H1 (cell line): Measurements from ENCODE around the gene CSF2. TPM values are rescaled to one million over a fixed set of nuclear protein-coding genes. Genes with fewer than 3 reads are reported as not detected.

ENCODE experiments used
- CTCF ChIA-PET: fragments of 300-600 bp; sonication (Branson Sonifier 250); formaldehyde crosslinking; loops from one replicate; lab custom pipeline; 2021; ENCODE audit not compliant: partially characterized antibody; lab: Charles Lee
- POLR2A ChIA-PET: fragments of 300-600 bp; sonication (Branson Sonifier 250); formaldehyde crosslinking; loops from one replicate; lab custom pipeline; 2021; ENCODE audit warnings: inconsistent platforms; ENCODE audit not compliant: partially characterized antibody; lab: Charles Lee
- DNase-seq, 2 experiments: peaks; one replicate each; pipeline versions ENCODE4 v3.0.0 to v3.0.0-alpha.2; 2010 to 2022; ENCODE audit warnings: low spot score in 2 of 2, low read depth in 1 of 2, mixed read lengths in 1 of 2
- FAIRE-seq: peaks from 2 replicates; lab custom pipeline; 2011; peaks lifted over from hg19 to GRCh38; lab: Jason Lieb, UNC
- H2AFZ ChIP-seq: 2 replicates; pipeline ENCODE4 v1.8.1; 2012; ENCODE audit warnings: low read length, inconsistent platforms
- H2AK5ac ChIP-seq: 2 replicates; pipeline ENCODE4 v1.6.1; 2013; ENCODE audit warnings: low read depth, low read length
- H2BK120ac ChIP-seq: replicated peaks from 2 replicates; pipeline ENCODE3; 2013; ENCODE audit warnings: low read depth, low read length, inconsistent platforms
- H2BK12ac ChIP-seq: 2 replicates; pipeline ENCODE4 v1.6.1; 2013; ENCODE audit warnings: low read depth, low read length
- H2BK15ac ChIP-seq: 2 replicates; pipeline ENCODE4 v1.6.1; 2013; ENCODE audit warnings: low read length
- H2BK20ac ChIP-seq: 2 replicates; pipeline ENCODE4 v1.6.1; 2013; ENCODE audit warnings: low read length
- H2BK5ac ChIP-seq: 2 replicates; pipeline ENCODE4 v1.6.1; 2013; ENCODE audit warnings: low read depth, low read length
- H3K14ac ChIP-seq: 2 replicates; pipeline ENCODE4 v1.6.1; 2013; ENCODE audit warnings: inconsistent platforms; ENCODE audit not compliant: insufficient read length
- H3K18ac ChIP-seq: 2 replicates; pipeline ENCODE4 v1.6.1; 2013; ENCODE audit warnings: low read length; ENCODE audit errors: extremely low read depth
- H3K23ac ChIP-seq: 2 replicates; pipeline ENCODE4 v1.6.1; 2013; ENCODE audit warnings: inconsistent platforms; ENCODE audit not compliant: insufficient read length
- H3K23me2 ChIP-seq: 2 replicates; pipeline ENCODE4 v1.6.1; 2013; ENCODE audit warnings: low read depth, low read length
- H3K27ac ChIP-seq: 2 replicates; pipeline ENCODE4 v1.6.1; 2011; ENCODE audit warnings: low read depth, low read length, inconsistent platforms
- H3K27me3 ChIP-seq, 4 experiments: replicated peaks in 1 of 4; 1 replicate in 1 of 4; 2 replicates in 3 of 4; pipeline versions ENCODE4 v1.6.1 to v1.8.1; 2011 to 2013; ENCODE audit warnings: low read length in 3 of 4, mild to moderate bottlenecking in 3 of 4, inconsistent platforms in 2 of 4, mixed read lengths in 2 of 4, moderate library complexity in 1 of 4; ENCODE audit not compliant: control insufficient read depth in 3 of 4, insufficient read depth in 3 of 4; ENCODE audit errors: extremely low read depth in 1 of 4
- H3K36me3 ChIP-seq, 4 experiments: 2 replicates each; pipeline versions ENCODE4 v1.6.1 to v1.8.1; 2011 to 2013; ENCODE audit warnings: mild to moderate bottlenecking in 4 of 4, low read length in 3 of 4, moderate library complexity in 2 of 4, control low read depth in 1 of 4, inconsistent platforms in 1 of 4; ENCODE audit not compliant: insufficient read depth in 4 of 4, control insufficient read depth in 2 of 4
- H3K4ac ChIP-seq: replicated peaks from 2 replicates; pipeline ENCODE3; 2013; ENCODE audit warnings: low read length, low read depth, mixed read lengths, inconsistent platforms; ENCODE audit not compliant: insufficient read length
- H3K4me1 ChIP-seq, 4 experiments: replicated peaks in 1 of 4; 1 replicate in 1 of 4; 2 replicates in 3 of 4; pipeline versions ENCODE4 v1.6.1 to v1.8.1; 2011 to 2013; ENCODE audit warnings: low read length in 3 of 4, inconsistent platforms in 2 of 4, mixed read lengths in 1 of 4; ENCODE audit not compliant: insufficient read depth in 4 of 4, control insufficient read depth in 3 of 4
- H3K4me2 ChIP-seq, 2 experiments: 2 replicates each; pipeline versions ENCODE4 v1.6.1 to v1.8.1; 2011 to 2013; ENCODE audit warnings: low read depth in 2 of 2, low read length in 2 of 2, control low read depth in 1 of 2, inconsistent platforms in 1 of 2, mild to moderate bottlenecking in 1 of 2; ENCODE audit not compliant: insufficient read depth in 1 of 2
- H3K4me3 ChIP-seq, 4 experiments: fragments of 200-600, 300-600 bp in 1 of 4; sonication (generic), shearing (Covaris generic), sonication (Bioruptor Twin) in 1 of 4; 2 replicates each; pipeline versions ENCODE4 v1.5.1 to v1.8.1; 2011 to 2016; ENCODE audit warnings: low read length in 4 of 4, low read depth in 3 of 4, control low read depth in 2 of 4, inconsistent platforms in 2 of 4, mild to moderate bottlenecking in 2 of 4, mixed read lengths in 1 of 4, moderate library complexity in 1 of 4; ENCODE audit not compliant: insufficient read depth in 2 of 4; ENCODE audit errors: extremely low read depth in 1 of 4
- H3K56ac ChIP-seq: replicated peaks from 2 replicates; pipeline ENCODE3; 2013; ENCODE audit warnings: low read depth, mild to moderate bottlenecking, mixed read lengths, low read length, inconsistent platforms; ENCODE audit not compliant: insufficient read length
- H3K79me1 ChIP-seq: 2 replicates; pipeline ENCODE4 v1.6.1; 2013; ENCODE audit warnings: low read depth, low read length, control low read depth
- H3K79me2 ChIP-seq, 2 experiments: 2 replicates each; pipeline versions ENCODE4 v1.6.1 to v1.8.1; 2012 to 2013; ENCODE audit warnings: low read length in 2 of 2, mild to moderate bottlenecking in 2 of 2, inconsistent platforms in 1 of 2; ENCODE audit not compliant: insufficient read depth in 2 of 2, control insufficient read depth in 1 of 2
- H3K9ac ChIP-seq, 4 experiments: replicated peaks in 1 of 4; 1 replicate in 1 of 4; 2 replicates in 3 of 4; pipeline versions ENCODE4 v1.6.1 to v1.8.1; 2011 to 2013; ENCODE audit warnings: low read depth in 3 of 4, low read length in 3 of 4, control low read depth in 2 of 4, mild to moderate bottlenecking in 2 of 4, moderate library complexity in 2 of 4, inconsistent platforms in 1 of 4; ENCODE audit errors: extremely low read depth in 1 of 4
- H3K9me3 ChIP-seq, 2 experiments: 2 replicates each; pipeline versions ENCODE4 v1.6.1 to v1.8.1; 2012 to 2013; ENCODE audit warnings: mild to moderate bottlenecking in 2 of 2, moderate library complexity in 2 of 2, control low read depth in 1 of 2, inconsistent platforms in 1 of 2, low read depth in 1 of 2, low read length in 1 of 2, mixed read lengths in 1 of 2; ENCODE audit not compliant: insufficient read depth in 2 of 2
- H4K20me1 ChIP-seq, 2 experiments: replicated peaks in 1 of 2; 2 replicates each; pipeline versions ENCODE3 to v1.8.1; 2011 to 2013; ENCODE audit warnings: inconsistent platforms in 2 of 2, low read length in 2 of 2, mild to moderate bottlenecking in 1 of 2; ENCODE audit not compliant: insufficient read depth in 2 of 2, control insufficient read depth in 1 of 2
- H4K5ac ChIP-seq: 2 replicates; pipeline ENCODE4 v1.6.1; 2013; ENCODE audit warnings: low read length, low read depth, mixed read lengths, inconsistent platforms; ENCODE audit not compliant: insufficient read length
- H4K8ac ChIP-seq: 2 replicates; pipeline ENCODE4 v1.8.0; 2013; ENCODE audit warnings: mild to moderate bottlenecking, moderate library complexity, low read length, inconsistent platforms; ENCODE audit not compliant: insufficient read depth; ENCODE audit errors: extremely low read depth
- H4K91ac ChIP-seq: replicated peaks from 2 replicates; pipeline ENCODE3; 2013; ENCODE audit warnings: low read length, mixed read lengths, inconsistent platforms; ENCODE audit not compliant: insufficient read length
- BRCA1 ChIP-seq: IDR thresholded peaks from 2 replicates; pipeline ENCODE4 v1.6.1; 2012; ENCODE audit warnings: low read depth, low read length, improper control_type of control experiment
- EP300 ChIP-seq, 2 experiments: IDR thresholded peaks; 1 replicate in 1 of 2; 2 replicates in 1 of 2; pipeline ENCODE4 v1.6.1; 2011 to 2012; ENCODE audit warnings: low read depth in 2 of 2, low read length in 2 of 2, mild to moderate bottlenecking in 2 of 2, borderline replicate concordance in 1 of 2, inconsistent platforms in 1 of 2, moderate library complexity in 1 of 2
- KDM1A ChIP-seq: fragments of 200-600, 300-600 bp; sonication (generic); IDR thresholded peaks from 2 replicates; pipeline ENCODE4 v1.7.1; 2016; ENCODE audit warnings: mild to moderate bottlenecking, low read length, borderline replicate concordance
- POLR2A ChIP-seq, 2 experiments: IDR thresholded peaks; 1 replicate in 1 of 2; 2 replicates in 1 of 2; pipeline ENCODE4 v1.6.1; 2011; ENCODE audit warnings: low read depth in 2 of 2, low read length in 2 of 2, mild to moderate bottlenecking in 2 of 2; ENCODE audit errors: control extremely low read depth in 1 of 2
- RAD21 ChIP-seq, 2 experiments: IDR thresholded peaks in 1 of 2; conservative IDR thresholded peaks in 1 of 2; 2 replicates each; pipeline ENCODE4 v1.6.1; 2011; ENCODE audit warnings: low read depth in 2 of 2, low read length in 2 of 2, improper control_type of control experiment in 1 of 2, inconsistent platforms in 1 of 2, mild to moderate bottlenecking in 1 of 2, moderate library complexity in 1 of 2
- SIN3A ChIP-seq, 2 experiments: IDR thresholded peaks in 1 of 2; conservative IDR thresholded peaks in 1 of 2; 2 replicates each; pipeline ENCODE4 v1.6.1; 2011 to 2012; ENCODE audit warnings: low read length in 2 of 2, improper control_type of control experiment in 1 of 2, low read depth in 1 of 2, mild to moderate bottlenecking in 1 of 2
- WGBS, 2 experiments: shearing (Covaris generic) in 1 of 2; methylation state at CpG; one replicate each; pipeline versions ENCODE4 v1.1.6 to v1.1.7; 2013 to 2015; ENCODE audit warnings: low lambda C conversion rate in 2 of 2, mixed read lengths in 2 of 2, inconsistent platforms in 1 of 2, low coverage in 1 of 2, missing lambda C conversion rate in 1 of 2; ENCODE audit not compliant: insufficient replicate concordance in 2 of 2, insufficient coverage in 1 of 2, insufficient read length in 1 of 2; ENCODE audit errors: extremely low coverage in 1 of 2, missing lambda C conversion rate in 1 of 2; 5-methylcytosine and 5-hydroxymethylcytosine counted together
- polyA plus RNA-seq, 7 experiments: library from polyadenylated mRNA; depleted of rRNA in 3 of 7; stranded (reverse) in 5 of 7; unstranded in 2 of 7; fragments of >200 nt in 5 of 7; fragments of 200-250 nt in 2 of 7; gene quantifications; 1 replicate in 5 of 7; 2 replicates in 1 of 7; 4 replicates in 1 of 7; pipeline versions ENCODE4 v1.2.1 to v1.2.3, GENCODE V29; 2011 to 2013; ENCODE audit warnings: missing spikeins in 2 of 7, mixed read lengths in 2 of 7
- total RNA-seq: library from RNA; stranded (reverse); fragmentation: NEBNext Ultra II Directional; extraction: Animal tissue kit (Norgen Biotek cat#: 25700); gene quantifications from 2 replicates; pipeline ENCODE4 v1.2.1, GENCODE V29; 2021
- TF ChIP-seq, protein P1 (sequence below): IDR thresholded peaks from 2 replicates; pipeline ENCODE4 v1.6.1; 2011; ENCODE audit warnings: low read depth, mild to moderate bottlenecking, low read length; ENCODE audit not compliant: insufficient read depth

Gene CSF2
- total and polyA plus RNA-seq, 2 of the 8 experiments (the other 6 are each of a cell fraction or from before 2014, with no cell fraction given): not detected

- Histone ChIP-seq H4K8ac (no peak overlapping the region), H2AFZ (no peak overlapping the region), H4K5ac (no peak overlapping the region), H2BK120ac (no peak overlapping the region), H3K56ac (no peak overlapping the region), H3K4me3 (no peak overlapping the region), H3K4me1 (no peaks in the 10 kb centered on the region; a peak in 1 of 7 replicates), H2AK5ac (no peak overlapping the region), H3K18ac (no peak overlapping the region), H4K20me1 (no peaks in the 10 kb centered on the region), H3K79me2 (no peaks in the 10 kb centered on the region), H3K36me3 (no peaks in the 10 kb centered on the region), H3K9ac (no peak overlapping the region), H3K27me3 (no peaks in the 10 kb centered on the region), H3K9me3 (no peaks in the 10 kb centered on the region), H3K23ac (no peak overlapping the region), H2BK20ac (no peak overlapping the region), H3K4me2 (no peak overlapping the region), H3K23me2 (no peaks in the 10 kb centered on the region), H4K91ac (no peak overlapping the region), H2BK12ac (no peak overlapping the region), H2BK5ac (no peak overlapping the region), H3K4ac (no peak overlapping the region), H3K79me1 (no peaks in the 10 kb centered on the region), H2BK15ac (no peak overlapping the region), H3K27ac (no peak overlapping the region), H3K14ac (no peak overlapping the region)
- ChIA-PET POLR2A (no interaction called here), CTCF (interaction anchor here (0.5 to 4.3 kb wide), 4 partner anchors 53 to 422 kb away, joined by 3 to 35 read pairs (median 4); no protein-coding TSS in a partner anchor)
- no peak for FAIRE-seq
- TF ChIP-seq KDM1A (no peak), BRCA1 (no peak), SIN3A (conservative IDR thresholded peaks at IDR 0.05 in 1 of 2, IDR thresholded peaks at IDR 0.05 in 1 of 2; ENCODE audit: low read depth in 1 of 2, low read length in 2 of 2) (no peak), POLR2A (IDR thresholded peaks at IDR 0.05; ENCODE audit: control extremely low read depth in 1 of 2, low read depth in 2 of 2, low read length in 2 of 2) (no peak), EP300 (IDR thresholded peaks at IDR 0.05; ENCODE audit: borderline replicate concordance in 1 of 2, low read depth in 2 of 2, low read length in 2 of 2) (no peak), RAD21 (IDR thresholded peaks at IDR 0.05 in 1 of 2, conservative IDR thresholded peaks at IDR 0.05 in 1 of 2; ENCODE audit: low read depth in 2 of 2, low read length in 2 of 2) (no peak)
- TF ChIP-seq, protein P1, sequence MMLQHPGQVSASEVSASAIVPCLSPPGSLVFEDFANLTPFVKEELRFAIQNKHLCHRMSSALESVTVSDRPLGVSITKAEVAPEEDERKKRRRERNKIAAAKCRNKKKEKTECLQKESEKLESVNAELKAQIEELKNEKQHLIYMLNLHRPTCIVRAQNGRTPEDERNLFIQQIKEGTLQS: no peak
- WGBS, 2 experiments: 92% methylated on average over 13 of the region's 13 CpGs; no CpG with 5 or more reads in 1 of the 2 experiments
- DNase-seq: no peak
Measured at GRCh38 chr5:132059696-132060500, 13.7 kb upstream of the CSF2 start.
